NOMO-1 (cell line): Measurements from ENCODE around the gene KAT6B.
"Not testable (repeated sequence)": the region's sequence is repeated elsewhere in the genome, so short reads cannot be mapped to it uniquely, and the experiment has no call there.

Experiments
- DNase-seq, 2 experiments: peaks; one replicate each; lab custom pipeline; 2025; ENCODE audit not compliant: unreplicated experiment in 2 of 2; lab: John Stamatoyannopoulos, UW

Gene KAT6B

DNA sequence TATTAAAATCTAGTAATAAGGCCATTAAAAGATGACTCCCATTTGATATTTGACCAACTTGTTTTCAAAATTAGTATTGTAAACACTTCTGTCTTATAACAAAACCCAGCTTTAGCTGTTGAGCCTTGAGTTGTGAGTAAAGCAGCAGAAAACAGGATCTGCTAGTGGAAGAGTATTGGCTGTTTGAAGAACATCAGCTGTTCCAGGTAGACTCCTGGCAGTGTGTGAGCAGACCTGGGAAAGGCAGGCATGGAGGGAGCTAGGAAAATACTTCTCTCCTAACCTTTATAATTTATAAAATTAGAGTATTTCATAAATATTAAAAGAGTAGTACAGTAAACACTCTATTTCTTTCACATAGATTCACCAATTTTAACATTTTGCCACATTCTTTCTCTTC is 29.0 kb downstream of the KAT6B start:
- no peak for DNase-seq

DNA sequence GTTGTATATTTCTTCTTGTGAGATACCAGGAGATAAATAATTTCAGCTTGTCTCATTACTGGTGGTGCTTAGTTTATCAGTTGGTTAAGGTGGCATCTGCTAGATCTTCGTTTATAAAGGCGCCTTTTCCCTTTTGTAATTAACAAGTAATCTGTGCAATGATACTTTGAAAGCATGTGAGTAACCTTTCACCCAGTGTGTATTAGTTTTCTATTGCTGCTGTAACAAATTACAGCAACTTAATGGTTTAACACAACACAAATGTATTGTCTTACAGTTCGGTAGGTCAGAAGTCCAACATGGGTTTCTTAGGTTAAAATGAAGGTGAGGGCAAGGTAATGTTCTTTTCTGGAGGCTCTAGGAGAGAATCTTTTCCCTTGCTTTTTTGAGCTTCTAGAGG is 30.5 kb downstream of the KAT6B start:
- DNase-seq, result no peak

DNA sequence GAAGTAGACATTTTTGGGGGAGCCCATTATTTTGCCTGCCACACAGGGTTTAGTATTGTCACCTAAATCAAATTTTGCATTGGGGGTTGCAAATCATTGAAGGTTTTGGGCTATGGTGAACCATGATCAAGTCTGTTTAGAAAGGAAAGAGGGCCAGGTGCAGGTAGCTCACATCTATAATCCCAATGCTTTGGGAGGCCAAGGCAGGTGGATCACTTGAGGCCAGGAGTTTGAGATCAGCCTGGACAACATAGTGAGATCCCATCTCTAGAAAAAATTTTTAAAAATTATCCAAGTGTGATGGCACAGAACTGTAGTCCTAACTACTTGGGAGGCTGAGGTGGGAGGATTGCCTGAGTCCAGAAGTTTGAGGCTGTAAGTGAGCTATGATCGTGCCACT is 31.2 kb downstream of the KAT6B start:
- DNase-seq, result no peak

DNA sequence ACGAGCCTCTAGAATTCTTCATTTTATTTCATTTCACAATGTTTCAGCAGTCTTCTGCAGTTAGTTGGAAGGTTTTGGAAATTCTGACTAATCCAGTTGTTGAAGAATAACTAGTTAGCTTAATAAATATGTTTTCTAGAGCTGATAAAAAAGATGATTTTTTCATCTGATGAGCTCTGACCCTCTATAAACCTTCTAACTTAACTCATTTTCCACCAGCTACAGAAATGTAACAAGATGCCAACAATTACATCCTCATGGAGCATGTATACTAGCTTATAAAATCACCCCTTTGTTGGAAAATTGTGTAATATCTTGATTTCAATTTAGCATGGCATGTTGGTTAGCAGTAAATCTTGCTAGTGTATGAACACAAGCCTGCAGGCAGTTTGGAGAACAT is 33.1 kb downstream of the KAT6B start:
- no peak for DNase-seq

DNA sequence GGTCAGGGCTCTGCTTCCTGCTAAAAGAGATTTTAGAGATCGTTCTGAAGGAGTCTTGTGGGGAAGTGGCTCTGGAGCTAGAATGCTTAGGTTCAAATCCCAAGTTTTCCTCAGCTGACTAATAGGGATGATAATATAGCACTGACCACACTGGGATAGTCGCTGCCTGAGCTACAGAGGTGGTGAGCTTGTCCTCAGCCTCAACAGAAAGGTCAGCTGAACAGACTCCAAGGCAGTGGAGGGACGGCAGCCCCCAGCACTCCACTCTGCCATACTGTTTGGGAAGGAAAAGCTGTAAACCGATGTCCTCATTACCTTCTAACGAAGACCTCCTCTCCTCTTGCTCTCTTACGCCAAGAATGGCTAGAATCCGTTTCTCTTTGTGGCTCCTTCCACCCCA is 36.2 kb downstream of the KAT6B start:
- DNase-seq, result no peak

DNA sequence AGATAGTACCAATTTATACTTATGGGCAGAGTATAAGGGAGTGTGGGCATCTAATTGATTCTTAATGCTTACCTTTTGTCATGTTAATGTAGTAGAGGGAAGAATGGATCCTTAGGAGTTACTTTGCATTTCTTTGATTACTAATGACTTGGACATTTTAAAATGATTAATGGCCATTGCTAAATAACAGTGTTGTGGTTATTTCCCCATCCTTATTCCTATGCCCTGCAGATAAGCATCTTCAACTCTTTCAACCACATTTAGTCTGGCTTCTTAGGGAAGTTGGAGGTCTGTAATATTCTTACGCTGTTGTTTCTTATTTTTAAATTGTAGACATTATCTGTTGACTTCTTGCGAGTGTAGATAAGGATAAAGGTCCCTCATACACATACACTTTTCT is 37.2 kb downstream of the KAT6B start:
- DNase-seq, result peak; percentile 40 to 74

DNA sequence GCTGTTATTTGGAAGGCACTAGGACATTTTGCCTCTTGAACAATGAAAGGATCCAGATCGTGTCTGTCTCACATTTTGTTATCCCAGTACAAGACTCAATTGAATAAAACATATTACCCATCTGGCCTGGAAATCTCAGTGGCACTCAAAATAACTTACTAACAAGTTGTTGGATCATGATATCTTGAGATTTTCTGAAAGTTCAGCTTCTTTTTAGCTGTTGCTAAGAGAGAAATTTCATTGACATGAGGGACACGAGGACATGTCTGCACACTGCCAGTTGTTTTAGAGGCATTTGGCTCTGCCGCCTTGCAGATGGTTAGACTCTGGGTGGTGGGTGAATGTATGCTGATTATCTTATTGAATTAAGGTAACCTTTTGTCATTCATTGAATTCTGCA is 41.0 kb downstream of the KAT6B start:
- DNase-seq, result no peak

DNA sequence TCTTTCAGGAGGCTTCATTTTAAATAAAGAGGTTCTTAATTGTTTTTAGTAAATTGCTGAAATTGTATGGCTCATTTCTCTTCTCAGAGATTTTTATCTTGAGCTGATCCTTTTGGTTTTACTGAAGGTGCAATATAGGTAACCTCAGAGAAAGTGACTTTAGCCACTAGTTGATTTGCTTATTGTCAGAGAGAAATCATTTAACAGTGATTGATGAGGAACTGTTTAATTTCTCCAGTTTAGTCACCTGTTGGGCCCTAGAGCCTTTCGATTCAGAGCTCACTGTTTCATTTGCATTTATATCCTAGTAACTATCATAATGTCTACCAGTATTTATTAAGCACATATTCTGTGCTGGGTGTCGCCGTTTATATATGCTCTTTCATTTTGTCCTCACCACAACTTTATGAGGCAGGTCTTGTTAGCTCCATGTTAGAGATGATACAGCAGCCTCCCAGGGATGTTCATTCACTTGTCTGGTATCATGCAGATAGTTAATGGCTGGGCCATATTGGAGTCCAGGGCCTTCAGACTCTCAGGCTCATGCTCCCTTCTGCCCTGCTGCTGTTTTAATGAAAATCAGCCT is 42.1 kb downstream of the KAT6B start:
- DNase-seq, result no peak

DNA sequence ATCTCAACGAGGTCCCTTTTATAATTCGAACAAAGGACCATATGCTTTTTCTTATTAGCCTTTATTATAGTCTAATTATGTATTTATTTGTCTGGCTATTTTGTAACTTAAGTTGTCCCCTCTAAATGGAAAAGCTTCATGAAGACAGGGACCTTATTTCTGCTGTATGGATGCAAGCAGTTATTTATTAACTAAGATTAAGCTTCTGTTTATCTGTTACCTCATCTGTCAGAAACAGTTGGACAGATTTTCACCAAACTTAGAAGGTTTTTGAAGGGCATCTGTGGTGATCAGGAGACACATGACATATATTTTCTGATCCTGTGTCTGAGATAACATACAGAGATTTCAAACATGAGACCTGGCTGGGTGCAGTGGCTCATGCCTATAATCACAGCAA is 43.2 kb downstream of the KAT6B start:
- DNase-seq, result no peak

DNA sequence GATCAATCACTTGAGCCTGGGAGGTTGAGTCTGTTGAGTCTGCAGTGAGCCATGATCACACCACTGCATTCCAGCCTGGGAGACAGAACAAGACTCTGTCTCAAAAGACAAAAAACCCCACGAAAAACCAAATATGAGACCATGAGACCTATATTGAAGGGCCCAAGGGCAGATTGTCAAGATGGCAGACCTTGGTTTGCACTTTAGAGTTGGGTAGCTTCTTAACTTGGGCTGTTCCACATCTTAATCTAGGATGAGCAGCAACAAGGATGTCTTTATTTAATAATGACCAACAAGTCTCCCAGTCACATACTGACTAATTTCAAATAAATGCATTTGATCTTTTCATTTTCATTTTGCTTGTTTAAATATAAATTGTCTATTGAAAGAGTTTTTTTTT is 43.8 kb downstream of the KAT6B start:
- no peak for DNase-seq

DNA sequence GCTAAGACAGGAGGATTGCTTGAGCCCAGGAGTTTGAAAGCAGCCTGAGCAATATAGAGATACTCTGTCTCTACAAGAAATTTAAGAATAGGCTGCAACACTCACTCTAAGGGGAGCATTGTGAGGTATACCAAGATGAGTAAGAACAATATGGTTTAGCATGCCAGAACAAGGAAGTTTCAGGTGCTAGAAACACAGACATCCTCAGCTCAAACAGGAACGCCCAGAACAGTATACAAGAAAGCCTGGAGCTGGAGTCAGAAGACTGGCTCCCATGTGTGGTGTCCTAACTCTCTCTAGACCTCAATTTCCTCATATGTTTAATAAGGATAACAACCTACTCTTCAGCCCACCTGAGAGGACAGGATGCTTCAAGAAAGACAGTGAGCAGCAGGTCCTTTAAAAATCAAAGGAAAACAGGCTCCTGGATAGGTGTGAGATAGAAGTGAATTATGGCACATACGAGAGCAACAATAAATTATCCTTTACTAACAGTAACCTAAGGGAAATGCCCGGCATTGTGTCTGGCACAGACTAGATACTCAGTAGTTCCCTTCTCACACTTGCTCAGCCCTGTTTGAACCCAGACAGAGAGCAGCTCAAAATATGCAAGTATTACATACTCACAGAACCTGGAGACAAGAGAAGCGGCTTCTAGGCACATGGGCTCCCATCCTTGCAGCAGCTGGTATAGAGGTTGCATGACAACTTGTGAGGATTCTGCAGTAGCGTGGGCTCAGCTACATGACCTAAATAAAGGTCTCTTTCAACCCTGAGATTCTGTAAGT is 45.4 kb downstream of the KAT6B start:
- DNase-seq, result no peak

DNA sequence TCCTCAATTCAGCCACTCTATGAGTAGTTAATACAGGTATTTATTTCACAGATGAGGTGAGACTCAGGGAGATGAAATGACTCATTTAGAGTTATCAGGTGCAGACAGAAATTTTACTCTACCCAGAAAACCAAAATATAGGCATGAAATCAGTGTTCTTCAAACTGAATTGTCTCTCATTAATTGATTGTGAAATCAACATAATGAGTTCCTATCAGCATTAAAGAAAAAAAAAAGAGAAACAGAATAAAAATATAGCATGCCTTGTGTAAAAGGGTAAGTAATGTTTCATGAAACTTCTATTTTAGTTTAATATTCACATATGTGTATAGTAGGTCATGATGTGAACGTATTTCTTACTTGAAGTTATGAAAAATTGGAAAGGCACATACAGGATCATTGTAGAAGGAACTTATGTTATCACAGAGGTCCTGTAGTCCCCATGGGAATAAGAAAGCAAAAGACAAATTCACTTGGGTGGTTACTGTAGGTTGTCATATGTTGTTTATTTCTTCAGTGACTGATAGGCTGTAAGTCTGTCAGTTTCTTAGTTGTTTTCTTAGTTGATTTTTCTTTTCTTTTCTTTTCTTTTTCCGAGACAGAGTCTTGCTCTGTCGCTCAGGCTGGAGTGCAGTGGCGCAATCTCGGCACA is 47.5 kb downstream of the KAT6B start:
- DNase-seq, result no peak

DNA sequence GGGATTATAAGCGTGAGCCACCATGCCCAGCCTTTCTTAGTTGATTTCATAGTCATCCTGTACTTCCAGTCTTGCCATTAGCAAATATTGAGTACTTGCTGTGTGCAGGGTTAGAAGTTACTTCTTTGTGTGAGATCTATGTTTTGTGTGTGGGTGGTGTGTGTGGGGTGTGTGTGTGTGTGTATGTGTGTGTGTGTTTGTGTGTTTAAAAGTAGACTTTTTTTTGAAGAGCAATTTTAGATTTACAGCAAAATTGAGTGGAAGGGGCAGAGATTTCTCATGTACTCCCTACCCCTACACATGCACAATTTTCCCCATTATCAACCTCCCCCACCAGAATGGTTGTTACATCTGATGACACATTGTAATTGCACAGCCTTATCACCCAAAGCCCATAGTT is 48.2 kb downstream of the KAT6B start:
- DNase-seq, result no peak

DNA sequence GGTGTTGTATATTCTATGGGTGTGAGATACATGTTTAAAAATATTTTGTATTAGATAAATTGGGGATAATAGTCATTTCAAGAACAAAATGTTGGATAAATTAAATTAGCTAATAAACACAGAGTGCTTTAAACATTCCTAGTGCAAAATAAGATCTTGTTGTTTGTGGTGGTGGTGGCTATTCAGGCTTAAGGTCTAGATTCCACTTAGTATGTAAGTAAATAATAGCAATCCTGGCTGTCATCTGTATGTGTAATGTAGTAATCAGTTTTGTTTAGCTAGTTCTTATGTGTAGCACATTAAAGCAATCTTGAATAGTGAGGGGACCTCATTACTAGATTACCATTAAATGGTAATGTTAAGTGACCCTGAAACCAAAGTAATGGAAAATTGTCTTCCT is 48.7 kb downstream of the KAT6B start:
- DNase-seq, result no peak

DNA sequence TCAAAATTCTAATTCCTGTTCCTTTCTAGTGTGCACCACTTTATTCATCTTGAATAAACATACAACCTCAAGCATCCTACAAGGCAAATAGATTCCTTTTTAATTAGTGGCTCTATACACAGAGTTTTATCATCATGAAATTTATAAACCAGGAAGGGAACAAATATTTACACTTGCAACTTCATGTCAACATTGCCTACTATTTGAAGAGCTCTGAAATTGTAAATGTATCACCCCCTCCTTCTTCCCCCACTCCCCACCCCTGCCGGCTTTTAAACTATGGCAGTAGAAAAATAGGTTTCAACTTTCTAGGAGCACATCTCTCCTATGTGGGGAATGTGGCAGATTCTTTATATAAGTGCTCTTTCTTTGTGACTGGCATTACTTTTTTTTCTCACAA is 49.6 kb downstream of the KAT6B start:
- DNase-seq, result no peak

DNA sequence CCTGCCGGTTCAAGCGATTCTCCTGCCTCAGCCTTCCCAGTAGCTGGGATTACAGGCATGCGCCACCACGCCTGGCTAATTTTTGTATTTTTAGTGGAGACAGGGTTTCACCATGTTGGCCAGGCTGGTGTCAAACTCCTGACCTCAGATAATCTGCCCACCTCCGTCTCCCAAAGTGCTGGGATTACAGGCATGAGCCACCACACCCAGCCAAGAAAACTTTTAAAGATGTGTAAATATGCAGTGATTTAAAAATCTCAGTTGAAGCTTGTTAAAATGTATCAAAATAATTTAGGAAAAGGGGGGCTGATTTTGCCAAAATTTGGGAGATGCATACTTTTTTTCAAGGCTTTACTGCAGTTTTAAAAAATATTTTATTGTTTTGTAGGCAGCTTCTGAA is 50.7 kb downstream of the KAT6B start:
- not testable (repeated sequence) for DNase-seq

DNA sequence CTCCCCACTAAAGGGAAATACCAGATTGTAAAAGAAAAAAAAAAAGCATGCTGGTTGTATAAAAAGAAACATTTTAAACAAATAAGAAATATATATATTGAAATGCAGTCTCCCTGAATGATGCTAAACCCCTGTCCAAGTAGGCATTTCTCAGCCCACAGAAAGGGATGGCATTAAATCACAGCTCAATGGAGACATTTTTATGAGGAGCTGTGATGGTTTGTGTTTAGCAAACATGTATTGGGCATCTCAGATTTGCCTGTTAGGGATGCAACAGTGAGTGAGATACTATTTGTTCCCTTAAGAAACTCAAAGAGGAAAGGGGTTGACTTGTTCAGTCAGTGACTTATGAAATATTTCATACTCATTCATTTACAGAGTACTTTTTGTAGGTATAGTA is 51.5 kb downstream of the KAT6B start:
- DNase-seq, result no peak

DNA sequence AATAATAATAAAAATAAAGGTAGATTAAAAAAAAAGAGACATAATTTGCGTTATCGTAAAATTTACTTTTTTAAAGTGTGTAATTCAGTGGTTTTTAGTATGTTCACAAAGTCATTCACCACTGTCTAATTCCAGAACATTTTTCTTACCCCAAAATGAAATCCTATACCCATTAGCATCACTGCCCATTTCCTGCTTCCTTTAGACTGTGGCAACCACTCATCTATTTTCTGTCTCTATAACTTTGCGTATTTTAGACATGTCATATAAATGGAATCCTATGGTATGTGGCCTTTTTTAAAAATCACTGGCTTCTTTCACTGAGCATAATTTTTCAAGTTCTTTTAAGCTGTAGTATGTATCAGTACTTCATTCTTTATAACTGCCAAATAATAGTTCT is 53.6 kb downstream of the KAT6B start:
- no peak for DNase-seq

DNA sequence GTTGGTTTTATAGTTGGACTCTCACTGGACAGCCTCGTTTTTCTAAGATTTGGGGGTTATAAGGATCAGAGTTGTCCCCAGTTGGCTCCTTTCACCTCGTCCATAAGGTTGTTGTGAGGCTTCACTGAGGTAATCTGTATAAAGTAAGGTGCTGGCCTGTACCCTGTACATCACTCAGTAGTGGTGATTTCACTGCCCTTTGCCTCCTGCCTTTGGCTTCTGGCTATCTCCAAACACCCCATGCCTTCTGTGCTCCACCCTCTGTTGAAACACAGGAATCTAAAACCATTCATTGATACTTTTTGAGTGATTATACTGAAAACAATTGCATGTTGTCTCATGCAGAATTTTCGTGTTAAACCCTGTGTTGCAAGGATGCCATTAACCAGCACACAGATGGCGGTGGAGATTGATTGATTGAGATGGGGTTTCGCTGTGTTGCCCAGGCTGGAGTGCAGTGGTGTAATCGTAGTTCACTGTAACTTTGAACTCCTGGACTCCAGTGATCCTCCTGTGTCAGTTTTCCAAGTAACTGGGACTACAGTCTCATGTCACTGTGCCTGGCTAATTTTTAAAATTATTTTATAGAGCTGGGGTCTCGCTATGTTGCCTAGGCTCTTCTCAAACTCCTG is 55.0 kb downstream of the KAT6B start:
- DNase-seq, result no peak

DNA sequence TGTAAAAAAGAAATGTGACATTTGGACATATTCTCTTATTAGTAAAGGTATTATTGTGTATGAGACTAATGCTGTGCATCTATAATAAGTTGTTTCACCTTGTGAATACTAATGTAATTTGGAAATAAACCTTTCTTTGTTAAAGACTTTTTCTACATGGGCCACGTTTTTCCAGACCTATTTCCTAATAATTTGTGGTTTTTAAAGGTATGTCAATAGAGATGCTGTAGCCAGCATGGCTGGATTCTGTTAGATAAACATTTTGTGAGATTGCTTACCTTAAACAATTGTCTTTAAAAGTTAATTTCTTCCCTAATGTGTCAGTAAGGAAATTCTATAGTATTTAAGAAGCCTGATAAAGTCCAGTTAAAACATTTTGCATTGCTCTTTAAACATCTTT is 56.0 kb downstream of the KAT6B start:
- no peak for DNase-seq

DNA sequence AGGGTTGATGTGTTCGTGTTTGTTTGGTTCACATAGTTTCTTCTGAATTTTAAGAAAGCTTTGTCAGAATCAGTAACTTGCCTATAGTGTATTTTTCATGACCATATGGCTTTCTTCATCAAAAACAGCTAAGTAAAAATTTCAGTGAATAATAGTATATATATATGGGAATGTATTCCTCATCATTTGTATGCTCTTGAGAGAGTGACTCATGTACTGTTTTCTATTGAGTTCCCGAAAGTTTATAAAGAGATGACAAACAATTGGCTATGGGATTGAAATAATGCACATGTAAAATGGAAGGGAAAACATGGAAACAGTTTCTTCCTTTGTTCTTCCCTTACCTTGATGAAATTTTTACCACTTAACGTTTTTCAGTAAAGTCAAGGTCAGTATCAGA is 56.4 kb downstream of the KAT6B start:
- DNase-seq, result no peak

DNA sequence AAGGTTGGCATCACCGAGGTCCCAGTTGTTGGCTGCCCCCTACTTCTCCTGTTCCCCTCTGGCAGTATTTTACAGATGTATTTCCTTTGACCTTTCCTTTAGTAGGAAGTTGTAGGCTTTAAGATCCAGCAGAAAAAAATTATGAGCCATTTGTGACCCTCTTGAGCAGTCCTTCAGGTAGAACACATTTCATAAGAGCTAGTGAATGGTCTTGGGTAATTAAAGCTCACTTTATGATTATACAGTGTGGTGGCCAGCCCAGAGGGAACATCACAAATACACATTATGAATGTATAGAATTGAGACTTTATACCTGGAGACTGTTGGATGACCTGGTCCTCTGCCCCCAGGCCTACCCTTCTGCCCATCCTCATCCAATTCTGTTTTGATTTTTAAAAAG is 57.0 kb downstream of the KAT6B start:
- DNase-seq, result no peak
